H1 (cell line): ENCODE results near the gene SPIRE1. TPM values are rescaled to one million over a fixed set of nuclear protein-coding genes. Genes with fewer than 3 reads are reported as not detected.

Source experiments
- CTCF ChIA-PET: fragments of 300-600 bp; sonication (Branson Sonifier 250); formaldehyde crosslinking; loops from one replicate; lab custom pipeline; 2021; ENCODE audit not compliant: partially characterized antibody; lab: Charles Lee
- POLR2A ChIA-PET: fragments of 300-600 bp; sonication (Branson Sonifier 250); formaldehyde crosslinking; loops from one replicate; lab custom pipeline; 2021; ENCODE audit warnings: inconsistent platforms; ENCODE audit not compliant: partially characterized antibody; lab: Charles Lee
- DNase-seq, 2 experiments: peaks; one replicate each; pipeline versions ENCODE4 v3.0.0 to v3.0.0-alpha.2; 2010 to 2022; ENCODE audit warnings: low spot score in 2 of 2, low read depth in 1 of 2, mixed read lengths in 1 of 2
- FAIRE-seq: peaks from 2 replicates; lab custom pipeline; 2011; peaks lifted over from hg19 to GRCh38; lab: Jason Lieb, UNC
- H2AFZ ChIP-seq: 2 replicates; pipeline ENCODE4 v1.8.1; 2012; ENCODE audit warnings: low read length, inconsistent platforms
- H2AK5ac ChIP-seq: 2 replicates; pipeline ENCODE4 v1.6.1; 2013; ENCODE audit warnings: low read depth, low read length
- H2BK120ac ChIP-seq: replicated peaks from 2 replicates; pipeline ENCODE3; 2013; ENCODE audit warnings: low read depth, low read length, inconsistent platforms
- H2BK12ac ChIP-seq: 2 replicates; pipeline ENCODE4 v1.6.1; 2013; ENCODE audit warnings: low read depth, low read length
- H2BK15ac ChIP-seq: 2 replicates; pipeline ENCODE4 v1.6.1; 2013; ENCODE audit warnings: low read length
- H2BK20ac ChIP-seq: 2 replicates; pipeline ENCODE4 v1.6.1; 2013; ENCODE audit warnings: low read length
- H2BK5ac ChIP-seq: 2 replicates; pipeline ENCODE4 v1.6.1; 2013; ENCODE audit warnings: low read depth, low read length
- H3K14ac ChIP-seq: 2 replicates; pipeline ENCODE4 v1.6.1; 2013; ENCODE audit warnings: inconsistent platforms; ENCODE audit not compliant: insufficient read length
- H3K18ac ChIP-seq: 2 replicates; pipeline ENCODE4 v1.6.1; 2013; ENCODE audit warnings: low read length; ENCODE audit errors: extremely low read depth
- H3K23ac ChIP-seq: 2 replicates; pipeline ENCODE4 v1.6.1; 2013; ENCODE audit warnings: inconsistent platforms; ENCODE audit not compliant: insufficient read length
- H3K23me2 ChIP-seq: 2 replicates; pipeline ENCODE4 v1.6.1; 2013; ENCODE audit warnings: low read depth, low read length
- H3K27ac ChIP-seq: 2 replicates; pipeline ENCODE4 v1.6.1; 2011; ENCODE audit warnings: low read depth, low read length, inconsistent platforms
- H3K27me3 ChIP-seq, 4 experiments: replicated peaks in 1 of 4; 1 replicate in 1 of 4; 2 replicates in 3 of 4; pipeline versions ENCODE4 v1.6.1 to v1.8.1; 2011 to 2013; ENCODE audit warnings: low read length in 3 of 4, mild to moderate bottlenecking in 3 of 4, inconsistent platforms in 2 of 4, mixed read lengths in 2 of 4, moderate library complexity in 1 of 4; ENCODE audit not compliant: control insufficient read depth in 3 of 4, insufficient read depth in 3 of 4; ENCODE audit errors: extremely low read depth in 1 of 4
- H3K36me3 ChIP-seq, 4 experiments: 2 replicates each; pipeline versions ENCODE4 v1.6.1 to v1.8.1; 2011 to 2013; ENCODE audit warnings: mild to moderate bottlenecking in 4 of 4, low read length in 3 of 4, moderate library complexity in 2 of 4, control low read depth in 1 of 4, inconsistent platforms in 1 of 4; ENCODE audit not compliant: insufficient read depth in 4 of 4, control insufficient read depth in 2 of 4
- H3K4ac ChIP-seq: replicated peaks from 2 replicates; pipeline ENCODE3; 2013; ENCODE audit warnings: low read length, low read depth, mixed read lengths, inconsistent platforms; ENCODE audit not compliant: insufficient read length
- H3K4me1 ChIP-seq, 4 experiments: replicated peaks in 1 of 4; 1 replicate in 1 of 4; 2 replicates in 3 of 4; pipeline versions ENCODE4 v1.6.1 to v1.8.1; 2011 to 2013; ENCODE audit warnings: low read length in 3 of 4, inconsistent platforms in 2 of 4, mixed read lengths in 1 of 4; ENCODE audit not compliant: insufficient read depth in 4 of 4, control insufficient read depth in 3 of 4
- H3K4me2 ChIP-seq, 2 experiments: 2 replicates each; pipeline versions ENCODE4 v1.6.1 to v1.8.1; 2011 to 2013; ENCODE audit warnings: low read depth in 2 of 2, low read length in 2 of 2, control low read depth in 1 of 2, inconsistent platforms in 1 of 2, mild to moderate bottlenecking in 1 of 2; ENCODE audit not compliant: insufficient read depth in 1 of 2
- H3K4me3 ChIP-seq, 4 experiments: fragments of 200-600, 300-600 bp in 1 of 4; sonication (generic), shearing (Covaris generic), sonication (Bioruptor Twin) in 1 of 4; 2 replicates each; pipeline versions ENCODE4 v1.5.1 to v1.8.1; 2011 to 2016; ENCODE audit warnings: low read length in 4 of 4, low read depth in 3 of 4, control low read depth in 2 of 4, inconsistent platforms in 2 of 4, mild to moderate bottlenecking in 2 of 4, mixed read lengths in 1 of 4, moderate library complexity in 1 of 4; ENCODE audit not compliant: insufficient read depth in 2 of 4; ENCODE audit errors: extremely low read depth in 1 of 4
- H3K56ac ChIP-seq: replicated peaks from 2 replicates; pipeline ENCODE3; 2013; ENCODE audit warnings: low read depth, mild to moderate bottlenecking, mixed read lengths, low read length, inconsistent platforms; ENCODE audit not compliant: insufficient read length
- H3K79me1 ChIP-seq: 2 replicates; pipeline ENCODE4 v1.6.1; 2013; ENCODE audit warnings: low read depth, low read length, control low read depth
- H3K79me2 ChIP-seq, 2 experiments: 2 replicates each; pipeline versions ENCODE4 v1.6.1 to v1.8.1; 2012 to 2013; ENCODE audit warnings: low read length in 2 of 2, mild to moderate bottlenecking in 2 of 2, inconsistent platforms in 1 of 2; ENCODE audit not compliant: insufficient read depth in 2 of 2, control insufficient read depth in 1 of 2
- H3K9ac ChIP-seq, 4 experiments: replicated peaks in 1 of 4; 1 replicate in 1 of 4; 2 replicates in 3 of 4; pipeline versions ENCODE4 v1.6.1 to v1.8.1; 2011 to 2013; ENCODE audit warnings: low read depth in 3 of 4, low read length in 3 of 4, control low read depth in 2 of 4, mild to moderate bottlenecking in 2 of 4, moderate library complexity in 2 of 4, inconsistent platforms in 1 of 4; ENCODE audit errors: extremely low read depth in 1 of 4
- H3K9me3 ChIP-seq, 2 experiments: 2 replicates each; pipeline versions ENCODE4 v1.6.1 to v1.8.1; 2012 to 2013; ENCODE audit warnings: mild to moderate bottlenecking in 2 of 2, moderate library complexity in 2 of 2, control low read depth in 1 of 2, inconsistent platforms in 1 of 2, low read depth in 1 of 2, low read length in 1 of 2, mixed read lengths in 1 of 2; ENCODE audit not compliant: insufficient read depth in 2 of 2
- H4K20me1 ChIP-seq, 2 experiments: replicated peaks in 1 of 2; 2 replicates each; pipeline versions ENCODE3 to v1.8.1; 2011 to 2013; ENCODE audit warnings: inconsistent platforms in 2 of 2, low read length in 2 of 2, mild to moderate bottlenecking in 1 of 2; ENCODE audit not compliant: insufficient read depth in 2 of 2, control insufficient read depth in 1 of 2
- H4K5ac ChIP-seq: 2 replicates; pipeline ENCODE4 v1.6.1; 2013; ENCODE audit warnings: low read length, low read depth, mixed read lengths, inconsistent platforms; ENCODE audit not compliant: insufficient read length
- H4K8ac ChIP-seq: 2 replicates; pipeline ENCODE4 v1.8.0; 2013; ENCODE audit warnings: mild to moderate bottlenecking, moderate library complexity, low read length, inconsistent platforms; ENCODE audit not compliant: insufficient read depth; ENCODE audit errors: extremely low read depth
- H4K91ac ChIP-seq: replicated peaks from 2 replicates; pipeline ENCODE3; 2013; ENCODE audit warnings: low read length, mixed read lengths, inconsistent platforms; ENCODE audit not compliant: insufficient read length
- CTBP2 ChIP-seq: IDR thresholded peaks from 2 replicates; pipeline ENCODE4 v1.7.0; 2011; ENCODE audit warnings: borderline replicate concordance, mild to moderate bottlenecking, moderate library complexity, mixed read lengths, low read length; ENCODE audit not compliant: insufficient read depth, insufficient read length
- RBBP5 ChIP-seq: IDR thresholded peaks from 2 replicates; pipeline ENCODE4 v1.7.1; 2012; ENCODE audit warnings: low read depth, mild to moderate bottlenecking, inconsistent platforms, low read length, moderate library complexity, borderline replicate concordance
- WGBS, 2 experiments: shearing (Covaris generic) in 1 of 2; methylation state at CpG; one replicate each; pipeline versions ENCODE4 v1.1.6 to v1.1.7; 2013 to 2015; ENCODE audit warnings: low lambda C conversion rate in 2 of 2, mixed read lengths in 2 of 2, inconsistent platforms in 1 of 2, low coverage in 1 of 2, missing lambda C conversion rate in 1 of 2; ENCODE audit not compliant: insufficient replicate concordance in 2 of 2, insufficient coverage in 1 of 2, insufficient read length in 1 of 2; ENCODE audit errors: extremely low coverage in 1 of 2, missing lambda C conversion rate in 1 of 2; 5-methylcytosine and 5-hydroxymethylcytosine counted together
- polyA plus RNA-seq, 7 experiments: library from polyadenylated mRNA; depleted of rRNA in 3 of 7; stranded (reverse) in 5 of 7; unstranded in 2 of 7; fragments of >200 nt in 5 of 7; fragments of 200-250 nt in 2 of 7; gene quantifications; 1 replicate in 5 of 7; 2 replicates in 1 of 7; 4 replicates in 1 of 7; pipeline versions ENCODE4 v1.2.1 to v1.2.3, GENCODE V29; 2011 to 2013; ENCODE audit warnings: missing spikeins in 2 of 7, mixed read lengths in 2 of 7
- total RNA-seq: library from RNA; stranded (reverse); fragmentation: NEBNext Ultra II Directional; extraction: Animal tissue kit (Norgen Biotek cat#: 25700); gene quantifications from 2 replicates; pipeline ENCODE4 v1.2.1, GENCODE V29; 2021

SPIRE1 gene
- total and polyA plus RNA-seq, 2 of the 8 experiments (the other 6 are each of a cell fraction or from before 2014, with no cell fraction given), result 6.0 to 21.5 TPM

DNA sequence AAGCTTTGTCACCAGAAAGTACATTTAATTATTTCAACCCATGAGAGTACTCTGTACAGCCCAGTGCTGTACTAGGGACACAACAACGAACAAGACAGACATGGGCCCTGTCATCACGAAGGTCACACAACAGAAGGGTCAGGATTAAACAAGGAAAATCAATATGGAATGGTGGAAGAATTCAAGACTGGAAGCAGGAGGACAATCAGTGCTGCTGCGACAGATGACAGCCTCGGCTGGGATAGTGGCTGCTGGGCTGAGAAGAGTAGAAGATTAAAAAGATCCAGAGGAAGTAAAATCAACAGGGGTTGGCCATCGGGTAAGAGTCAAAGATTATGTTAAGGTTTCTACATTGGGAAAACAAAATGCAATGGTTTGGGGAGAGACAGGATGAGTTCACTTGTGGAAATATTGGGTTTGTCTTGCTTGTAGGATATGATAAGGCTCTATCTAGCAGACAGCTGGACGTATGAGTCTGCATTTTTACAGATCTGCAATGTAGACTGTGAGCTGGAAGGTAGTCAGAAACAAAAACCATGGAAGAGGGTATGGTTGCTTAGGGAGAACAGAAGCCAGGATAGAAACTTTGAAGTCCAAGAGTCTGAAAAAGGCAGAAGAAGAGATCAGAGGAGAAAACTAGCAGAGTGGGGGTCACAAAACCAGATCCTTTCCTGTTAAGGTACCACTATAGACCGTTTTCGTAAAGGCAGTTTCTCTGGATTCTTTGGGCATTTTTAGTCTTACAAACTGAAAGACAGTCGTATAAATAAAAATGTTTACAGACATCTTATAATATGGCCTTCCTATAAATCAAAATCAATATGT lies 166.1 kb downstream of the SPIRE1 start:
- no peaks in the 10 kb centered on the region; a peak in 1 of 8 replicates for H3K36me3 ChIP-seq
- H2BK12ac ChIP-seq, result no peak overlapping the region
- H3K4me2 ChIP-seq, result no peak overlapping the region
- DNase-seq (no peak), FAIRE-seq (no peak)
- no peaks in the 10 kb centered on the region for H3K4me1 ChIP-seq
- no peak overlapping the region for H3K14ac ChIP-seq
- H2BK15ac ChIP-seq, result no peak overlapping the region
- H2BK120ac ChIP-seq, result no peak overlapping the region
- no peak overlapping the region for H3K56ac ChIP-seq
- no peak overlapping the region for H3K9ac ChIP-seq
- no peaks in the 10 kb centered on the region for H4K20me1 ChIP-seq
- POLR2A ChIA-PET, result no interaction called here
- no peak overlapping the region for H3K4me3 ChIP-seq
- H4K8ac ChIP-seq, result no peak overlapping the region
- no peak overlapping the region for H3K4ac ChIP-seq
- H3K27me3 ChIP-seq, result no peaks in the 10 kb centered on the region
- no peak overlapping the region for H3K27ac ChIP-seq
- H3K9me3 ChIP-seq, result no peaks in the 10 kb centered on the region
- H3K18ac ChIP-seq, result no peak overlapping the region
- no peaks in the 10 kb centered on the region for H3K79me1 ChIP-seq
- CTCF ChIA-PET, result interaction anchor here (1.0 kb wide), 1 partner anchor 12 kb away, joined by 4 read pairs; no protein-coding TSS in a partner anchor
- no peak overlapping the region for H2AFZ ChIP-seq
- H4K91ac ChIP-seq, result no peak overlapping the region
- no peak overlapping the region for H3K23ac ChIP-seq
- TF ChIP-seq RBBP5 (no peak), CTBP2 (no peak)
- H2BK20ac ChIP-seq, result no peak overlapping the region
- H2BK5ac ChIP-seq, result no peak overlapping the region
- no peak overlapping the region for H4K5ac ChIP-seq
- WGBS, 2 experiments, result 90% methylated on average over 9 of the region's 9 CpGs; no CpG with 5 or more reads in 1 of the 2 experiments
- H3K23me2 ChIP-seq, result no peaks in the 10 kb centered on the region
- no peaks in the 10 kb centered on the region for H3K79me2 ChIP-seq
- no peak overlapping the region for H2AK5ac ChIP-seq
